Inferior parietal cortex (tissue), 1 donor: ENCODE measurements around the gene MOSPD3.

Experiments
- DNase-seq: peaks from one replicate; pipeline ENCODE4 v3.0.0-alpha.2; 2016; ENCODE audit errors: extremely low spot score

The MOSPD3 gene

GRCh38 chr7:100590077-100590737, 22.1 kb upstream of the MOSPD3 start:
- no peak for DNase-seq

DNA sequence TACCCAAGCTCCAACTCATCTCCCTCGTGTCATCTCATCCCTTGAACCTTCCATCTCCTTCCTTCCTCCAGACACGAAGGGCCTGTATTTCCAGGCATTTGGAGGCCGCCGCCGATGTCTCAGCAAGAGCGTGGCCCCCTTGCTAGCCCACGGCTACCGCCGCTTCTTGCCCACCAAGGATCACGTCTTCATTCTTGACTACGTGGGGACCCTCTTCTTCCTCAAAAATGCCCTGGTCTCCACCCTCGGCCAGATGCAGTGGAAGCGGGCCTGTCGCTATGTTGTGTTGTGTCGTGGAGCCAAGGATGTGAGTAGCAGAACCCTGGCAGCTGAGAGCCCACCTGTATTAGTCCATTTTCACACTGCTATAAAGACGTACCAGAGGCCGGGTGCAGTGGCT, 20.7 kb upstream of the MOSPD3 start:
- DNase-seq = no peak

GRCh38 chr7:100595188-100595587, 17.2 kb upstream of the MOSPD3 start:
- no peak for DNase-seq

GRCh38 chr7:100598425-100598824, 13.9 kb upstream of the MOSPD3 start:
- no peak for DNase-seq

GRCh38 chr7:100599911-100600729, 12.2 kb upstream of the MOSPD3 start:
- DNase-seq = no peak

DNA sequence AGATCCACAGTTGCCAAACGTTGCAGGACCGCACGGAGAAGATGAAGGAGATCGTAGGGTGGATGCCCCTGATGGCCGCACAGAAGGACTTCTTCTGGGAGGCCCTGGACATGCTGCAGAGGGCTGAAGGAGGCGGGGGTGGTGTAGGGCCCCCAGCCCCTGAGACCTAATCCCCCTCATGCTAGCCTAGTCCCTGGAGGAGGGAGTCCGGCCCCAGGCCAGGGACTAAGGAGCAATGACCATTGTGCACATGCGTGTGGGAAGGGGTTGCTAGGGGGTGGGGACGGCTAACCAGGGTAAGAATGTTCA, 11.7 kb upstream of the MOSPD3 start:
- DNase-seq = no peak

- no peak for DNase-seq
These were observed 9.2 kb upstream of the MOSPD3 start for GRCh38 chr7:100602889-100603725.

DNA sequence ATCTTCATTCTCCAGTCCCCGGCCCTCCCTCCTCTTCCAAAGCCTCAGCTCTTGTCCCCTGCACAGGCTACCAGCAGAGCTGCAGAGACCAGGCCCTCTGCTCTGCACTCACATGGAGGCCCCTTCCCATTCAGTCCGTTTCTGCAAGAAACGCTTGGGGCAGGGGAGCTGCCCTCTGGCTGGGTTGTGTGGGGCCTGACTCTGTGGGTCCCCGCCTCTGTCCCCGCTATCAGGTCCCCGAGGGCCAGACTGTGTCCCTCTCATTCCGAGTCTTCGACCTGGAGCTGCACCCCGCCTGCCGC, 8.7 kb upstream of the MOSPD3 start:
- no peak for DNase-seq

DNA sequence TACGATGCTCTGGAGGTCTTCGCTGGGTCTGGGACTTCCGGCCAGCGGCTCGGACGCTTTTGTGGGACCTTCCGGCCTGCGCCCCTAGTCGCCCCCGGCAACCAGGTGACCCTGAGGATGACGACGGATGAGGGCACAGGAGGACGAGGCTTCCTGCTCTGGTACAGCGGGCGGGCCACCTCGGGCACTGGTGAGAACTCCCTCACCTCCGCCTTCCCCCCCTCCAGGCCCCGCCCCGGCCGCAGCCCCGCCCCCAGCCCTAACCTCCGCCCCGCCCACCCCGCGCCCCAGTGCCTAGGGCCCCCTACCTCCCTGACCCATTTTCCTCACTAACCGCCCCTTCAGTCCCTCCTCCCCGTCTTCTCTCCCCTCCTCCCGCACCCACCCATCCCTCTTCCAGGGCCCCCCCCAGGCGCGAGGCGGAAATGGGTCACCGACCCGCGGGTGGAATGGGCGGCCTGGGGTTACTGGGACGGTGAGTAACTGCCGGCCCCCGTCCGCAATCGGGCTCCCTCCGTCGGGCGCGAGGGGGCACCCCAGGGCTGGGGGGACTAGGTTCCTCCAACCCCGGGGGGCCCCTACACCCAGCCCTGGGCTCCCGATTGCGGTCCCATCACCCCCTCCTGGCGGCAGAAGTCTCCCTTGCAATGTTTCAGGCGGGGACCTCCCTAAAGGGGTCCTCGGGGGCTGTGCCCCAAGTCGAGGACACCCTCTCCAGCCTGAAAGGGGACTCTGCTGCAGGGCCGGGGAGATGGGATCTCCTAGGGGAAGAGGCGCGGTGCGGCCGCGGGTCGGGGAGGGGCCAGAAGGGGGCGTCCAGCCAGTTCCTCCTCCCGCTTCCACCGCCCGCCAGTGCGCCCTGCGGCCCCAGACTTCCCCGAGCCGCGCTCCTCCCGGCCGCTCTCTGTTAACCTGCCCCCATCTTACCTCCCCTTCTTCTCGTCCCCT, 8.0 kb upstream of the MOSPD3 start:
- DNase-seq = no peak

GRCh38 chr7:100604976-100605911, 7.1 kb upstream of the MOSPD3 start:
- no peak for DNase-seq

- no peak for DNase-seq
These were observed 6.0 kb upstream of the MOSPD3 start for GRCh38 chr7:100606313-100606712.

- no peak for DNase-seq
These were observed 5.2 kb upstream of the MOSPD3 start for GRCh38 chr7:100607111-100607510.

GRCh38 chr7:100609958-100610357, 2.4 kb upstream of the MOSPD3 start:
- DNase-seq = no peak

GRCh38 chr7:100612730-100613390, 520 bp downstream of the MOSPD3 start:
- DNase-seq = no peak

- DNase-seq = no peak
These were observed 1.3 kb downstream of the MOSPD3 start for GRCh38 chr7:100613412-100614175.

GRCh38 chr7:100614308-100614861, 2.0 kb downstream of the MOSPD3 start:
- DNase-seq = no peak

DNA sequence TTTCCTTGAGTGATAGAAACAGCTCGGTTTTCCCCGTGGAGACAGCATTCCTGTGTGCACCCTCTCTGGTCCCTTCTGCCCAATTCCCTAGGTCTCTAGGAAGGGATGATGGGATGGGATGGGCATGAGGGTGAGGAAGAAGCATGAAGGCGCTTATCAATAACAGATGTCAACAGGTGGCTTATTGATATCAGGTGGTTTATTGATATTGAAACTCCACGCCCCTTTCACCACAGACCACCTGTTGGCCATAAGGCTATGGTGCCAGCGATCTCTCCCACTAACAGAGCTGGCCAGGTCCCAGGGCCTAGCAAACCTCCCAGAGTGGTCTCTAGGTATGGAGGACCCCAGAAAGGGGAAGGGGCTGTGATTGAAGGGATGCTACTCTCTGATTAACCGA, 7.9 kb downstream of the MOSPD3 start:
- DNase-seq = no peak

DNA sequence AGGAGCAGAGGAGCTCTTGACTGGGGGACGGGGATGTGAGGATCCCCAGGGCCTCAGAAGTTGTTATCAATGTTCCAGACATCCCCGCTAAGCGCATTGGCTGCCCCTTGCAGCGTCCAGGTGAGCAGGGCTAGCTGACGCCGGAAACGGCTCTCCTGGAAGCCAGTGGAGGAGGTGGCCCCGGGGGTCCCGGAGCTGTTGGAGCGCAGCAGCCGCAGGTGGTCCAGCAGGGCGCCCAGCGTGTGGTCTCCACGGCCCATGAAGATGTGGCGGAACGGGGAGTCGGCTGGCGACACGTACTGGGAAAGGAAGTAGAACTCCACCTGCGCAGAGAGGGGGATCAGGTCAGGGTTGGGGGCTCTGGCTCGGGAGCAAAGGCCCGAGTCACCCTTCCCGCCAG, 8.5 kb downstream of the MOSPD3 start:
- DNase-seq = no peak

- no peak for DNase-seq
These were observed 9.2 kb downstream of the MOSPD3 start for GRCh38 chr7:100621554-100621953.
